ENCODE measurements around the gene NOL3.

Gene NOL3

DNA sequence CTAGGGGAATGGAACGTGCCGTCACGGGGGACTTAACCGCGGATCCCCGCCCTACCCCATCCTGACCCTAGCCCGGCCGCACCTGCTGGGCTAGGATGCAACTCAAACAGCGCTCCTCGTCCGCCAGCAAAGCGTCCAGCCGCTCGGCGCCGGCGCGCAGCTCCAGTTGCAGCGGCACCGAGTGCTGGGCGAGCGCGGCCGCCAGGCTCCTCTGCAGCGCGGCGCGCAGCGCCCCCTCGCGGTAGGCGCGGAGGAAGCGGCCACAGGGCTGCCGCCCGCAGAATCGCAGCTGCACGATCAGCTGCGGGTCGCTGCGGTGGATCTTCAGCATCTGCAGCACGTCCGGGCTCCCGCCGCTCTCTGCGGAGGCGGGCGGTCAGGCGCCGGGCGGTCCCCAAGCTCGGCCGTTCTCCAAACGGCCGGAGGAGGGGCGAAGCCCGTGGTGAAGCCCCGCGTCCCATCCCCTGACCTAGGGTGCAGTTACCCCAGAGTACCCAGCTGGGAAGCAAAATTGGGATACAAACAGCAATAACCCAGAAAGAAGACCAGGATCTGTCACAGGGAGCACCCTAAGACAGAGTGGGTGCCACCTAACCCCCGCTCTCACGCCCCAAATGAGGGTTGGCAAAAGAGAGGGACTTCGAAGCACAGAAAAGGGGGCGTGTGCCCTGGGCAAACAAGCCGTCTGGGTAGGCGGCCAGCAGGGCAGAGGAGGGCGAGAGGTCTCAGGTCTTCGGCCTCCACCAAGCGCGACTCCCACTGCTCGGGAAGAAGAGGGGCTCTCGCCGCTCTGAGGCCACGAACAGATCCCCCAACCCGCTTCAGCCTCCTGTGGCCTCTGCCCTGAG is 14.8 kb upstream of the NOL3 start:
- peak; percentile 61 for DNase-seq

DNA sequence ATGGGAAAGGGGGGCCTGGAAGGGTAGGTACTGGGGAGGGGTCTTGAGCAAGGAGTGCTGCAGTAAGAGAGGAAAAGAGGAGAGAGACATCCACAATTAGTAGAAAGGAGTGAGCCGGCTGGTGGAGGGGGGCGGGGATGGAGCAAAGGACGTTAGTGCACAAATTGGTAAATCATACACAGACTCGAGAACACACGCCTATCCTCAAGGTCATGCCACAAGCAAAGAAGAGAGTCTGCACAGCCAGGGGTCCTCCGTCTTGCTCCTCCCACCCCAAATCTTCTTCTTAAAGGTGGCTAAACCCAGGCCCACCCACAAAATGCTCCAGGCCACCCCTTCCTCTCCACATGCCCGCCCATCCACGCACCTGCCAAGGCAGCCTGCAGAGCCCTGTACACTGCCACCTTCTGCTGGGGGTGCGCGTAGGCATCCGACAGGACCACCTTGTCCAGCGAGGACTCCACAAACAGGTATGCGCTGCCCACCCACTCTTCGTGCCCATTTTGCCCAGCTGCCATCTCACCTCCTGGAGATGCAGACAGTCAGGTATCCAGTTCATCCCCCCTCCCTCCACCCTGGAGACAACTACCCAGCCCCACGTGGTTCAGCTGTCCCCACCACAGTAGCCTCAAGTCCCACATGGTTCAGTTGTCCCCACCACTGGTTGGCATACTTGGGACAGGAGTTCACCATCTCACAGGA is 14.0 kb upstream of the NOL3 start:
- DNase-seq: no peak

DNA sequence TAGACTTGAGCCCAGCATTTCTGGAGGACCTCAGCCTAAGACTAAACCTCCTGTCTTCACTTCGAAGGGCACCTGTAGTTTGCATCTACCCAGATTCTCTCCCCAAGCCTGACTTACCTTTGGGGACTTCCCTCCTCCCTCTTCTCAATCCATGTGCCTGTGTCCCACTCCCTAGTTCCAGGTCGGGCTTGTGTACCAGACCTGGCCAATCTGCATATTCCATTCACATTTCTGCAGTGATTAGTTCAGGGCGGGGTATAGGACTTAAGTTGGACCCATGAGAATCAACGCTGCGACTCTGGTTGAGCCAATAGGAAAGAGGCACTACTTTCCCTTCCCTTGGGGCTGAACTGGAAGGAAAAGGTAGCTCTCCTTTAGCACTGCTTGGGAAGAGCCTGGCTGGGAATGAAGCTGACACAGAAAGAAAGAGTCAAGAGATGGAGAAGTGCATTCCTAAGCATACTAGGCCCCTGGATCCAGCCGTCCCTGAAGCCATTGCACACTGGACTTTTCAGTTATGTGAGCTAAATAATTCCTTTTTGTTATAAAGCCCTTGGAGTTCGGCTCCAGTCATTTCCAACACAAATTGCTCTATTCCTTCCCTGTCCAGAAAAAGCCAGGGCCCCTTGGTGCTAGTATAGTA is 13.1 kb upstream of the NOL3 start:
- DNase-seq: no peak

DNA sequence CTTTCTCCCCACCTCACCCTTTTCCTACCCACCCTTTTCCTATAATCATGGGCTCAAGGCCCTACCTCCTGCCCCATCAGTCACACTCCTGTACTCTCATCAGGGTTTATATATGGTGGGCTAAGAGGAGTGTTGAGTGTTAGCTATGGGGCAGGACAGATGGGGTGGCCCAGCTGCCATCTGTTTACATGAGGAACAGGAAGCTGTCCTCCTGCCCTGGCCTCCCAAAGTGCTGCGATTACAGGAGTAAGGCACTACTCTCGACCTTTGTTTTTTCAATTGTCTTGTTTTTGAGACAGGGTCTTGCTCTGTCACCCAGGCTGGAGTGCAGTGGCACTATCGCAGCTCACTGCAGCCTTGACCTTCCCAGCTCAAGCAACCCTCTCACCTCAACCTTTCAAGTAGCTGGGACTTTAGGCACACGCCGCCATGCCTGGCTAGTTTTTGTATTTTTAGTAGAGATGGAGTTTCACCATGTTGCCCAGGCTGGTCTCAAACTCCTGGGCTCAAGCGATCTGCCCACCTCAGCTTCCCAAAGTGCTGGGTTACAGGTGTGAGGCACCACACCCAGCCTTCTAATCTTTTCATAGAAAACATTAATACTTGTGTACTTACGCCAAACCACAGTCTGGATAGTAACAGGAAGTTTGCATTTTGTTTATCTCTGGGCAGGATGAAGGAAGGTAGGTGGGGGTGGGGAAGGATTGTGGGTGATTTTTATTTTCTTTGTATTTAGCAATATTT is 12.3 kb upstream of the NOL3 start:
- no peak for DNase-seq

DNA sequence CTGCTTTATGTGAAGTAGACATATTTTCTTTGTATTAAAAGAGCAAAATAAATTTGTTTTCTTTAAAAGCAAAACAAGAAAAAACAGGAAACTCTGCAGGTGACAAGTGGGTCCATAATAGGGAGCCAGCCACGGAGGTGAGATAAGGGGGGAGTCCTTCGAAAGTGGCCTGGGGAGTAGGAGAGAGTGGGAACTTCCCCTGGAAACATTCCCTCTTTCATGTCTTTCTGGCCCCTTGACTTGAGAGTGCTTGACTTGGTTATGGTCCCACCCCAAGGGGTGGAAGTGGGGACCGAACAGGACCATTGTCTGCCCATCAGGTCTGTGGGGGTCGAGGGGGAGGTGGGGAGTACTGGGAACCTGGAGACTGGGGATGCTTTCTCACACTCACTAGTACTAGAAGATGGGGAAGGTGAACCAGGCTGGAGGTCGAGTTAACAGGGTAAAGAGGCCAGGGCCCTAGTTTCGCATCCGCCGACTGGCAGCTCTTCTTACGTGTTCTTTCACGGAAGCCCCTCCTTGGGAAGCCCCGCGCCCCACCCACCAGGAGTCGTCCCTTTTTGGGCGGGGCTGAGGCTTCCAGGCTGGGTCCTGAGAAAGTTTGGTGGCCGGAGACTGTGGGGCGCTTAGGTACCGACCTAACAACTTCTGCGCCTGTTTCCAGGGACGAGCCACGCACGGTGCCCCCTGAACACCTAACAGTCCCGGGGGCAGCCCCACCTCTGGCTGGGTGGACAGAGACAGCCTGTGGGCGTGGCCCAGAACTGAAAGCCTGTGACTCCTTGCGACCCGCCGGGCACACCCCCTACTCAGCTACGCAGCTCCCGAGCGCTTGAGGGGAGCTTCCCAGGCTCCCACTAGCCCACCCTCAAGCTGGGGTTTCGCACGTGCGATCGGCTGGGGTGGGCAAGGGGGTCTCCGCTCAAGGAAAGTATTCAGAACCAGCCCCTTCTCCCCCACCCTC is 11.4 kb upstream of the NOL3 start:
- no peak for DNase-seq

DNA sequence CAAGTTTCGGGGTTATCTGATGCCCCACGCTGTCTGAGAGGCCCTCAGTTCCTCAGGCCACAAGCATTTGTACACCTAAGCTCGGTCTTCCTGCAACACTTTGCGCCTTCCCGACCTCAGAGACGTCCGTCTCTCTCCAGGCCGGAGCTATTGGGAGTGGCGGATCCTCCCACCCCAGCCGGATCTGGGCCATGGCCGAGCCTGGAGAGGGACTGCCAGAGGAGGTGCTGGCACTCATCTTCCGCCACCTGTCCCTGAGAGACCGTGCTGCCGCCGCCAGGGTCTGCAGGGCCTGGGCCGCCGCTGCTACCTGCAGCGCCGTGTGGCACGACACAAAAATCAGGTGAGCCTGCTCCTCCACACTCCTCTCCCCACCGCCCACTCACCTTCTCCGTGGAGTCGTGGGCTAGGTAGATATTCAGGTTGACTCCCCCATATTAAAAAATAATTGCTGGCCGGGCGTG is 8.7 kb upstream of the NOL3 start:
- no peak for DNase-seq

DNA sequence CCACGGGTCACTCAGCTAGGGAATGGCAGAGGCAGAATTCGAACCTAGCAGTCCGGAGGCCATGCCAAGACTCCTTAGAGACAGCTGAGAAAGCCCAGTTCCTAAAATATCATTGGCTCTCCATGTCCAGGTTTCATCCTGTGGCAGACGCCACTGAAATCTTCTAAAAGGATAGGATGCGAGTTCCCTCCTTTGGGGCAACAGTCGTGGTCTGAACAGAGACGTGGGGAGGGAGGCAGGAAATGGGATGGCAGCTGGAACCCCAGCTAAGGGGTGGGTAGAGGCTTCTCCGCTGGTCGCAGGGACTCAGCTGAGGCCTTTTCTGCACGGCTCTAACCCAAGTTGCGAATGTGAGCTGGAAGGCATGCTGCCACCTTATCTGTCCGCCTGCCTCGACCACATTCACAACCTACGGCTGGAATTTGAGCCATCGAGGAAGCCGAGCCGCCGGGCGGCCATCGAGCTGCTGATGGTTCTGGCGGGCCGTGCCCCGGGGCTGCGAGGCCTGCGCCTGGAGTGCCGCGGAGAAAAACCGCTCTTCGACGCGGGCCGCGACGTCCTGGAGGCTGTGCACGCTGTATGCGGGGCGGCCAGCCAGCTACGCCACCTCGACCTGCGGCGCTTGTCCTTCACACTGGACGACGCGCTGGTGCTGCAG is 7.7 kb upstream of the NOL3 start:
- DNase-seq: no peak

DNA sequence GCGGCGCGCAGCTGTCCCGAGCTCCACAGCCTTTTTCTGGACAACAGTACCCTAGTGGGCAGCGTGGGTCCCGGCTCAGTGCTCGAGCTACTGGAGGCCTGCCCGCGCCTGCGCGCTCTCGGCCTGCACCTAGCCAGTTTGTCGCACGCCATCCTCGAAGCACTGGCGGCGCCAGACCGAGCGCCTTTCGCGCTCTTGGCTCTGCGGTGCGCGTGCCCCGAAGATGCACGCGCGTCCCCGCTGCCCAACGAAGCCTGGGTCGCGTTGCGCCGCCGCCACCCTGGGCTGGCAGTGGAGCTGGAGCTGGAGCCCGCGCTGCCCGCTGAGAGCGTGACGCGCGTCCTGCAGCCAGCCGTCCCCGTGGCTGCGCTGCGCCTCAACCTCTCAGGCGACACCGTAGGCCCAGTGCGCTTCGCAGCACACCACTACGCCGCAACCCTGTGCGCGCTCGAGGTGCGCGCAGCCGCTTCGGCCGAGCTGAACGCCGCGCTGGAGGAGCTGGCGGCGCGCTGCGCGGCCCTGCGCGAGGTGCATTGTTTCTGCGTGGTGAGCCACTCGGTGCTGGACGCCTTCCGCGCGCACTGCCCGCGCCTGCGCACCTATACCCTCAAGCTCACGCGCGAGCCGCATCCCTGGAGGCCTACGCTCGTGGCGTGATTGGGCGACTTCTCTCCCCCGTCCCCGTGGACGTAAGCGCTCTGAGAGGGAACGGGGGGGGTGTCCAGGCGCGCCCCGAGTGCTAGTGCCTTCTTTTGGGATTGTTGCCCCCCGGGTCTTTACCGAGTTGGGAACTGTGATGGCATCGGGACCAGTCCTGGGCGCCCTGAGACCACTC is 7.0 kb upstream of the NOL3 start:
- DNase-seq: peak; percentile 86

DNA sequence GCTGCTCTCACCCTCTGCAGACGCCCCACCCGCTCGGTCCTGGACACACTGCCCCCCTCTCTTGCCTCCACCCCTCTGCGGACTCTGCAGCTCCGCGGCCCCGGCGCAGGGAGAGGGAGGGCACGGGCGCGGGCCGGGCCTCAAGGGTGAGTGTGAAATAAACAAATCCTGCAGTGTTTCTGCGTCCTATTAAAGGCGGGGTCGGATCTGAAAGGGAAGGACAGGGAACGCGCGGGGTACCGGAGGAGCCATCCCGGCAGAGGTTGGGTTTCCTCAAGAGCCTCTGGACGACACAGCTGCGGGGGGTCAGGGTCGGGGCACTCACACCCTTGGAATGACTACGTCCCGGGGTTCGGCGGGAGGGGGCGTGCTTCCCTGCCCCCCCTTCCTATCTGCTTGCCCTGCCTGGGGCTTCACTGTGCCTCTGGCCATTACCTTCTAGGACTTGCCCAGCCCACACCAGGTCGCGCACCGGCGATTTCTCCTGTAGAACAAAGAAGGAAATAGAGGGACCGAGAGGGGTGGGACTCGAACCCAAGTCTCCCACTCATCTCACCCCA is 6.3 kb upstream of the NOL3 start:
- peak; percentile 59 for DNase-seq

DNA sequence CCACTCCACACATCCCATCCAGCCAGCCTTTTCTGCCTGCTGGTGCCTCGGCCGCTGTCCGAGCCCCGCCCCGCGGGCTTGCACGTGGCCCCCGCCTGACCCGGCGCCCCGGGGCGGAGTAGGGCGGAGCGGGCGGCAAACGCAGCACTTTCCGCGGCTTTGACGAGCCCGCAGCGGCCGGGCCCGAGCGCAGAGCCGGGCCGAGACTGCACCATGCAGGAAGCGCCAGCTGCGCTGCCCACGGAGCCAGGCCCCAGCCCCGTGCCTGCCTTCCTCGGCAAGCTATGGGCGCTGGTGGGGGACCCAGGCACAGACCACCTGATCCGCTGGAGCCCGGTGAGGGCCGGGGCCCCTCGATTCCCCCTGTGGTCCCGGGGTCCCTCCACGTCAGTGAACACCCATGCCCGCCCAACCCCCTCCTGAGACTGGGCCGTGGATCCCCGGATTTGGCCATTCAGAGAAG is 5.7 kb upstream of the NOL3 start, which contains the start of gene HSF4:
Gene HSF4, plus strand, starts transcription at position 147 of the 463 bp plus-strand sequence. Its CDS starts 67 bp downstream, at position 214.
- DNase-seq: no peak

DNA sequence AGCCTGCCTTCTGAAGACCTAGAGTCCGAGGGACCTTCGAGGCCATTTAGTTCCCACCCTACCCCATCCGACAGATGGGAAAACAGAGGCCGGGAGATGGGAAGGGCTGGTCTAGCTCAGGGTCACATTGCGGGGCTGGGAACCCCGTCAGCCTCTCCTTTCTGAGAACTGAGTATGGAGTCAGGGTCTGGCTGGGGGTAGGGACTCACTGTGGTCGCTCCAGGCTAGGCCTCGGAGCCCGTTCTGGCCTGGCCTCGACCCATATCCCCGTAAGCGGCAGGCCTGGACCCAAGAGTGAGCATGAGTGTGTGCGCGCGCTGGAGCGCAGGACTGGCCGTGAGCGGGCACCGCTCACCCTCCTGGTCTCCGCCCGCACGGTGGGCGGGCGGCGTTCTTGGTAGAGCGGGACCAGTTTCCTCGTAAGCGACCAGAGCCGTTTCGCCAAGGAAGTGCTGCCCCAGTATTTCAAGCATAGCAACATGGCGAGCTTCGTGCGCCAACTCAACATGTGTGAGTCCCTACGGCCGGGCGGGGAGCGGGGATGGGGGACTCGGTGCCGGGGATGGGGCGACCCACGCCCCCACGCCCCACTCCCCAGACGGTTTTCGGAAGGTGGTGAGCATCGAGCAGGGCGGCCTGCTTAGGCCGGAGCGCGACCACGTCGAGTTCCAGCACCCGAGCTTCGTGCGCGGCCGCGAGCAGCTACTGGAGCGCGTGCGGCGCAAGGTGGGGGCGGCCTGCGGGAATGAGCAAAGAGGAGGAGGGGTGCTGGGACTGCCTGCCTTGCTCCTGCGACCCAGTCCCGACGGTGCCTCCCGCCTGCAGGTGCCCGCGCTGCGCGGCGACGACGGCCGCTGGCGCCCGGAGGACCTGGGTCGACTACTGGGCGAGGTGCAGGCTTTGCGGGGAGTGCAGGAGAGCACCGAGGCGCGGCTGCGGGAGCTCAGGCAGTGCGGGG is 4.9 kb upstream of the NOL3 start:
- DNase-seq: no peak

DNA sequence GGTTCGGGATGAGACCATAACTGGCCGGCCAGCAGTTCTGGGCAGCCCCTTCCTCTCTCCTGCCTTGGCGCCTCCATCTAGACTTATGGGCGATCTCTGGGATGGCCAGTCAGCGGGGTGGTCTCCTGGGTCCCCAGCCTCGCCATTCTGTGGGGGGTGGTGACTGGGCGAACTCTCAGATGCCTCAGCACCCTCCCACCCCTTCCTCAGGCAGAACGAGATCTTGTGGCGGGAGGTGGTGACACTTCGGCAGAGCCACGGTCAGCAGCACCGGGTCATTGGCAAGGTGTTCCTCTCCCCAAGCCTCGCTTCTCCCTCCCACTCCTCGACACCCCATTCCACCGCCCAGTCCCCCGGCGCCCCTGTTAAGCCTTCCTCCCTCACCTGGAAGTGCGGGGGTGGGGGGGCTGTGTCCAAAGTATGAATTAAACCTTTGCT is 4.2 kb upstream of the NOL3 start:
- DNase-seq: no peak

DNA sequence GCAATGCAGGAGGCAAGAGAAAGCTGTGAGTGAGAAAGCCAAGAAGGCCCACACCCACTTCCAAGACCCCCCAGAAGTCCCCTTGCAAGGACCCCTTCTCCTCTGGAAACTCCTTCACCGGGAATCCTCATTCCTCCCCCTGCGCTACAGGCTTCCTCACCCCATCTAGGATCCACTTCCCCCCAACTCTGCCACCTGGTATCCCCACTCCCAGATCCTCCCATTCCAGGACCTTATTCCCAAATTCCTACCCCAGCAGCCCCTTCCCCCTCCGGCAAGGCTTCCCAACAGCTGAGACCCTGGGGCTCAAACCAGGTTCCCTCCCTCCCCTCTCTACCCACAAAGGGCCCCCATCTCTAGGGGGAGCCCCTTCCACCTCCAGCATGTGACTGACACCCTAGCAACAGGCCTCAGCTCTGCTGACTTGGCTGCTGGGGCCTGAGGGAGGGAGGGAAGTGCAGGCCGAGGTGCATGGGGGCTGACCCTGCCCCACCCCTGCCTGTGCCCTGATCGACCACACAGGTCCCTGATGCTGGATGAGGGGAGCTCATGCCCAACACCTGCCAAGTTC is 3.7 kb upstream of the NOL3 start:
- no peak for DNase-seq

DNA sequence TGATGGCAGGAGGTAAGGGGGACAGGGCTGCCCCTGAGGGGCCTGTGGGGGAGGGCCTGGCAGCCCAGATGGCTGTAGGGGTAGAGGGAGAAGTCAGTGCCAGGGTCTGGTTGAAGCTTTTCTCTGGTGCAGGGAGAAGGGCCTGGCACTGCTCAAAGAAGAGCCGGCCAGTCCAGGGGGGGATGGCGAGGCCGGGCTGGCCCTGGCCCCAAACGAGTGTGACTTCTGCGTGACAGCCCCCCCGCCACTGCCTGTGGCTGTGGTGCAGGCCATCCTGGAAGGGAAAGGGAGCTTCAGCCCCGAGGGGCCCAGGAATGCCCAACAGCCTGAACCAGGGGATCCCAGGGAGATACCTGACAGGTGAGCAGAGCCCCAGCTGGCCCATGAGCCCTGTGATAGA is 2.8 kb upstream of the NOL3 start:
- DNase-seq: no peak

DNA sequence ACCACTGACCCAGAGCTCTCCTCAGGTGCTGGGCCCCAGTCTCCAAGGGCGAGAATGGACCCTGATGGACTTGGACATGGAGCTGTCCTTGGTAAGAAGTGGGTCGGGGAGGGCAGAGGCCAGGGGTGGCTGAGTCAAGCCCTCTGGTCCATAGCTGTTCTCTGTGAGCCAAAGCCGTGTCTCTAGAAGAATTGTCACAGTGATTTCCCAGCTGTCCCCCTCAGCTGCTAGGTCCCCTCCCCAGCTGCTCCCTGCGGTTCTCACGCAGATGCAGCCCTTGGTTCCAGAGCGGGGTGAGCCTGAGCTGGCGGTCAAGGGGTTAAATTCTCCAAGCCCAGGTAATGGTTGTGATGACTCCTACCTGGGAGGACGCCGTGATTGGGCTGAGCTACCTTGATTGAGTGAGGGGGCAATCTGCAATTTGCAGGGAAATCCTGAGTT is 1.3 kb upstream of the NOL3 start:
- no peak for DNase-seq

DNA sequence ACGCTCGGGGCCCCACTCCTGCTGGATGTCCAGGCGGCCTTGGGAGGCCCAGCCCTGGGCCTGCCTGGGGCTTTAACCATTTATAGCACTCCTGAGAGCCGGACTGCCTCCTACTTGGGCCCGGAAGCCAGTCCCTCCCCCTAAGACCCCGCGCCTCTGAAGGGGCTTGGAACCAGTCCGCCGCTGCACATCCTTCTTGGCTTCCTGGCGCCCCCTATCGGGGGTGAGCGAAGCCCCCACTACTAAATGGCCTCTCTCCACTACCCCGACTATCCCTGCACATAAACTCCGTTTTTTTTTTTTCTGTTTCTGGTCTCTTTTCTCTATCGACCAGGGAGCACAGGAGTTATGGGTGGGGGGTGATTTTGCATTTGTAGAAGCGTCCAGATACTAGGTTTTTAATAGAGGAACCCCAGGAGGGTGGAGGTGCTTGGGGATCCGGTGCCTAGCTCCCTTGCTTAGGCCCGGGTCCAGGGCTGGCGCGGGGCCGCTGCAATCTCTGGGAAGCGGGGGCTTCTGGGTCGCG is 633 bp upstream of the NOL3 start:
- DNase-seq: no peak

DNA sequence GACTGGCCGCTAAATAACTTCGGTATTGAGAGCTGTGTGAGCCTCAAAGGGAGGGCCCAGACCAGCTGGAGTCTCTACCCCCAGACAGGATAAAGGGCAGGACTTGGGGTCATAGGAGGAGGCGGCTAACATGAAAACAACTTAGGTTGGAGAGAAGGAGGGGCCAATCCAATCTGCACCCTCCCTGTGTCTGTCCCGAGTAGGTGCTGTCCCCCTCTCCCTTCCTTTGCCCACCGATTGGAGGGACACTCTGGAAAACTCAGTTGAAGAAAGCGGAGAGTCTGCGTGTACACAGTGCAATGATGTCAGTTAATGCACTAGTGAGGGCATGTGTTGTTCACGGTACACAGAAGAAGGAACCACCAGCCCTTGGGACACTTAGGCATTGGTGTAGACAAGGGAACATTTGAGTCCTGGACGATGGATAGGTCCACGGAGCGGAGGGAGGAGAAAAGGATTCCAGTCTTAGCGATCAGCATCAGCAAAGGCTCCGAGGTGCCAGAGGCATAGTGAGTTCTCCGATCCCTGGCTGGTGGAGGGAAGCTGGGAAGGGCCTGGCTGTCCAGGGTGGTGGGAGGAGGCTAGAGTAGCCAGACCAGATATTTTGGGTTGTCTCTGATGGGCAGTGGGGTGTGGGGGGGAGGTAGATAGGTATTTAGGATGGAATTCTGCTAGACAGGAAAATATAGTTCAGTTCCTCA is 761 bp downstream of the NOL3 start:
- DNase-seq: no peak
